H1 (cell line): ENCODE measurements around the gene PBXIP1.

ENCODE experiments used
- POLR2AphosphoS5 ChIP-seq: IDR thresholded peaks from 2 replicates; pipeline ENCODE4 v1.6.1; 2011; ENCODE audit warnings: low read depth, low read length
- TAF1 ChIP-seq: IDR thresholded peaks from 2 replicates; pipeline ENCODE4 v1.6.1; 2011; ENCODE audit warnings: mild to moderate bottlenecking, low read depth, low read length

- TF ChIP-seq TAF1 (peak; percentile 65), POLR2AphosphoS5 (no peak; the same call in 1 of the 2 replicates)
These were observed 45.0 kb upstream of the PBXIP1 start for GRCh38 chr1:155000726-155001424.
